Karpas-422 (cell line): ENCODE measurements around the gene TADA2A. TPM values are rescaled to one million over a fixed set of nuclear protein-coding genes. Genes with fewer than 3 reads are reported as not detected.
"Not testable (repeated sequence)": the region's sequence is repeated elsewhere in the genome, so short reads cannot be mapped to it uniquely, and the experiment has no call there.

Experiments used
- DNase-seq: peaks from one replicate; pipeline ENCODE4 v3.0.0-alpha.2; 2015
- H2AFZ ChIP-seq: fragments of 200-600 bp; sonication (generic); 2 replicates; pipeline ENCODE4 v1.6.1; 2014; ENCODE audit warnings: antibody characterized with exemption, low read length, mixed read lengths
- H3K27ac ChIP-seq: fragments of 200-600 bp; sonication (generic); 2 replicates; pipeline ENCODE4 v1.5.1; 2014; ENCODE audit warnings: mild to moderate bottlenecking, low read length, moderate library complexity
- H3K27me3 ChIP-seq: fragments of 200-600 bp; sonication (generic); 2 replicates; pipeline ENCODE4 v1.6.1; 2014; ENCODE audit warnings: low read length, mixed read lengths
- H3K36me3 ChIP-seq: fragments of 200-600 bp; sonication (generic); 2 replicates; pipeline ENCODE4 v1.6.1; 2014; ENCODE audit warnings: low read length, mixed read lengths; ENCODE audit not compliant: insufficient read depth
- H3K4me1 ChIP-seq: fragments of 200-600 bp; sonication (generic); 2 replicates; pipeline ENCODE4 v1.6.1; 2014; ENCODE audit warnings: mild to moderate bottlenecking, low read length, mixed read lengths
- H3K4me2 ChIP-seq: fragments of 200-600 bp; sonication (generic); 2 replicates; pipeline ENCODE4 v1.6.1; 2014; ENCODE audit warnings: low read length, low read depth, mild to moderate bottlenecking; ENCODE audit not compliant: poor library complexity, severe bottlenecking
- H3K4me3 ChIP-seq: fragments of 200-600 bp; sonication (generic); 2 replicates; pipeline ENCODE4 v1.5.1; 2014; ENCODE audit warnings: mild to moderate bottlenecking, antibody characterized with exemption, low read length, mixed read lengths
- H3K79me2 ChIP-seq: fragments of 200-600 bp; sonication (generic); 2 replicates; pipeline ENCODE4 v1.6.1; 2014; ENCODE audit warnings: mild to moderate bottlenecking, low read length, mixed read lengths
- H3K9ac ChIP-seq: fragments of 200-600 bp; sonication (generic); 2 replicates; pipeline ENCODE4 v1.6.0; 2014; ENCODE audit warnings: low read length
- H3K9me2 ChIP-seq: fragments of 200-600 bp; sonication (generic), shearing (Covaris generic); replicated peaks from 2 replicates; pipeline ENCODE4 v1.6.0; 2014; ENCODE audit warnings: mild to moderate bottlenecking, low read length, moderate library complexity; ENCODE audit not compliant: insufficient read depth
- H3K9me3 ChIP-seq: fragments of 300-700, 200-600 bp; sonication (generic); 2 replicates; pipeline ENCODE4 v1.6.1; 2014; ENCODE audit warnings: low read length, mixed read lengths
- H4K20me1 ChIP-seq: fragments of 200-600 bp; sonication (generic); 2 replicates; pipeline ENCODE4 v1.6.1; 2014; ENCODE audit warnings: mild to moderate bottlenecking, antibody characterized with exemption, low read length, low read depth; ENCODE audit not compliant: insufficient read depth
- total RNA-seq: library from RNA; depleted of rRNA; stranded (reverse); fragments of >200 nt; shearing (Covaris generic); gene quantifications from 2 replicates; pipeline ENCODE4 v1.2.3, GENCODE V29; 2014; ENCODE audit warnings: low replicate concordance

Gene TADA2A
- total RNA-seq, 1 experiment from 2014 or later = 28.1 TPM

- not testable (repeated sequence) for H3K4me3 ChIP-seq, H3K36me3 ChIP-seq, DNase-seq
These were observed 51.1 kb downstream of the TADA2A start for GRCh38 chr17:37457801-37458200.

GRCh38 chr17:37458805-37459204, 52.1 kb downstream of the TADA2A start:
- Histone ChIP-seq H3K4me2 (no peak overlapping the region), H3K4me3 (no peak overlapping the region), H3K27me3 (no peaks in the 10 kb centered on the region), H3K9ac (no peak overlapping the region), H3K4me1 (no peaks in the 10 kb centered on the region), H3K9me3 (no peaks in the 10 kb centered on the region), H3K27ac (no peak overlapping the region), H2AFZ (no peak overlapping the region), H3K36me3 (peaks cover 9% of the 10 kb centered on the region; the same call in 1 of the 2 replicates), H3K9me2 (no peaks in the 10 kb centered on the region), H4K20me1 (no peaks in the 10 kb centered on the region), H3K79me2 (no peaks in the 10 kb centered on the region)
- DNase-seq = no peak

More at GRCh38 chr17:37457801-37458200, 51.1 kb downstream of the TADA2A start:
- H3K27me3 ChIP-seq, H3K4me2 ChIP-seq, H3K27ac ChIP-seq, H3K9me3 ChIP-seq, H4K20me1 ChIP-seq, H3K79me2 ChIP-seq, H2AFZ ChIP-seq, H3K4me1 ChIP-seq, H3K9me2 ChIP-seq, H3K9ac ChIP-seq: not testable (repeated sequence)

GRCh38 chr17:37461668-37462067, 55.0 kb downstream of the TADA2A start:
- no peak for DNase-seq
- peaks cover 18% of the 10 kb centered on the region; the same call in 1 of the 2 replicates for H3K36me3 ChIP-seq

GRCh38 chr17:37462492-37462891, 55.8 kb downstream of the TADA2A start:
- DNase-seq = no peak
- Histone ChIP-seq H3K9ac (no peak overlapping the region), H3K79me2 (no peaks in the 10 kb centered on the region), H3K36me3 (peaks cover 24% of the 10 kb centered on the region), H3K9me3 (no peaks in the 10 kb centered on the region), H3K9me2 (no peaks in the 10 kb centered on the region), H3K4me3 (no peak overlapping the region), H3K4me2 (no peak overlapping the region), H3K27me3 (no peaks in the 10 kb centered on the region), H4K20me1 (no peaks in the 10 kb centered on the region), H2AFZ (no peak overlapping the region), H3K27ac (no peak overlapping the region), H3K4me1 (no peaks in the 10 kb centered on the region)

More at GRCh38 chr17:37461668-37462067, 55.0 kb downstream of the TADA2A start:
- Histone ChIP-seq H4K20me1 (no peaks in the 10 kb centered on the region), H3K79me2 (no peaks in the 10 kb centered on the region), H3K9me3 (no peaks in the 10 kb centered on the region), H3K4me2 (no peak overlapping the region), H3K4me3 (no peak overlapping the region), H2AFZ (no peak overlapping the region), H3K27ac (no peak overlapping the region), H3K27me3 (no peaks in the 10 kb centered on the region), H3K9ac (no peak overlapping the region), H3K4me1 (no peaks in the 10 kb centered on the region), H3K9me2 (no peaks in the 10 kb centered on the region)

- Histone ChIP-seq H2AFZ (no peak overlapping the region), H3K36me3 (peaks cover 25% of the 10 kb centered on the region), H4K20me1 (no peaks in the 10 kb centered on the region), H3K79me2 (no peaks in the 10 kb centered on the region), H3K9ac (no peak overlapping the region), H3K9me3 (no peaks in the 10 kb centered on the region), H3K9me2 (no peaks in the 10 kb centered on the region), H3K27ac (no peak overlapping the region), H3K27me3 (no peaks in the 10 kb centered on the region), H3K4me1 (no peaks in the 10 kb centered on the region), H3K4me2 (no peak overlapping the region), H3K4me3 (no peak overlapping the region)
- no peak for DNase-seq
These were observed 56.4 kb downstream of the TADA2A start for GRCh38 chr17:37463039-37463438.

- H2AFZ ChIP-seq = no peak overlapping the region
- no peak overlapping the region for H3K4me2 ChIP-seq
- H3K27ac ChIP-seq = no peak overlapping the region
- no peaks in the 10 kb centered on the region for H3K27me3 ChIP-seq
- H3K4me3 ChIP-seq = no peak overlapping the region
- H3K79me2 ChIP-seq = no peaks in the 10 kb centered on the region
- no peaks in the 10 kb centered on the region for H3K9me3 ChIP-seq
- peaks cover 32% of the 10 kb centered on the region for H3K36me3 ChIP-seq
- H3K9me2 ChIP-seq = no peaks in the 10 kb centered on the region
- H3K9ac ChIP-seq = no peak overlapping the region
- no peak for DNase-seq
- H4K20me1 ChIP-seq = no peaks in the 10 kb centered on the region
- no peaks in the 10 kb centered on the region for H3K4me1 ChIP-seq
These were observed 58.5 kb downstream of the TADA2A start for GRCh38 chr17:37465069-37465616.

GRCh38 chr17:37466471-37466870, 59.8 kb downstream of the TADA2A start:
- H3K4me2 ChIP-seq = no peak overlapping the region
- H3K9me3 ChIP-seq = no peaks in the 10 kb centered on the region
- no peak for DNase-seq

GRCh38 chr17:37470181-37470580, 63.5 kb downstream of the TADA2A start:
- Histone ChIP-seq H3K27me3 (no peaks in the 10 kb centered on the region), H3K36me3 (peaks cover 41% of the 10 kb centered on the region)

More at GRCh38 chr17:37466471-37466870, 59.8 kb downstream of the TADA2A start:
- H4K20me1 ChIP-seq = no peaks in the 10 kb centered on the region
- H3K36me3 ChIP-seq = peaks cover 38% of the 10 kb centered on the region
- no peaks in the 10 kb centered on the region for H3K4me1 ChIP-seq
- H2AFZ ChIP-seq = no peak overlapping the region
- no peak overlapping the region for H3K4me3 ChIP-seq
- no peak overlapping the region for H3K9ac ChIP-seq
- no peaks in the 10 kb centered on the region for H3K27me3 ChIP-seq
- H3K27ac ChIP-seq = no peak overlapping the region
- no peaks in the 10 kb centered on the region for H3K9me2 ChIP-seq
- no peaks in the 10 kb centered on the region for H3K79me2 ChIP-seq

More at GRCh38 chr17:37470181-37470580, 63.5 kb downstream of the TADA2A start:
- no peaks in the 10 kb centered on the region for H3K9me2 ChIP-seq
- H3K4me1 ChIP-seq = no peaks in the 10 kb centered on the region
- no peak overlapping the region for H3K4me3 ChIP-seq
- H3K9me3 ChIP-seq = no peaks in the 10 kb centered on the region
- H3K79me2 ChIP-seq = no peaks in the 10 kb centered on the region
- DNase-seq = no peak
- H3K27ac ChIP-seq = no peak overlapping the region
- no peak overlapping the region for H2AFZ ChIP-seq
- no peak overlapping the region for H3K4me2 ChIP-seq
- H3K9ac ChIP-seq = no peak overlapping the region
- H4K20me1 ChIP-seq = no peaks in the 10 kb centered on the region
